DOHH2 (cell line): ENCODE measurements around the gene EIF4E2.

Experiments used
- H3F3A ChIP-seq: fragments of 200-600 bp; sonication (generic), shearing (Covaris generic); 2 replicates; pipeline ENCODE4 v1.6.0; 2016; ENCODE audit warnings: antibody characterized with exemption, mild to moderate bottlenecking; ENCODE audit not compliant: control insufficient read depth, insufficient read depth
- H3K27ac ChIP-seq: fragments of 200-600 bp; sonication (generic); 2 replicates; pipeline ENCODE4 v1.5.1; 2014; ENCODE audit warnings: low read depth, mild to moderate bottlenecking, low read length, moderate library complexity
- H3K27me3 ChIP-seq: fragments of 200-600 bp; sonication (generic); 2 replicates; pipeline ENCODE4 v1.6.1; 2014; ENCODE audit warnings: mild to moderate bottlenecking, low read length, mixed read lengths; ENCODE audit not compliant: control insufficient read depth
- H3K36me3 ChIP-seq: fragments of 200-600 bp; sonication (generic); 2 replicates; pipeline ENCODE4 v1.6.1; 2014; ENCODE audit warnings: mild to moderate bottlenecking, low read length, moderate library complexity, mixed read lengths; ENCODE audit not compliant: control insufficient read depth
- H3K4me1 ChIP-seq: fragments of 200-600 bp; sonication (generic); 2 replicates; pipeline ENCODE4 v1.6.1; 2014; ENCODE audit warnings: mild to moderate bottlenecking, low read length, mixed read lengths; ENCODE audit not compliant: control insufficient read depth
- H3K4me2 ChIP-seq: fragments of 200-600 bp; sonication (generic); 2 replicates; pipeline ENCODE4 v1.6.0; 2014; ENCODE audit warnings: mild to moderate bottlenecking, low read length, moderate library complexity
- H3K4me3 ChIP-seq: fragments of 200-600 bp; sonication (generic); 2 replicates; pipeline ENCODE4 v1.5.1; 2014; ENCODE audit warnings: mild to moderate bottlenecking, low read length, mixed read lengths
- H3K79me2 ChIP-seq: fragments of 200-600 bp; sonication (generic); 2 replicates; pipeline ENCODE4 v1.6.1; 2014; ENCODE audit warnings: mild to moderate bottlenecking, low read length, mixed read lengths; ENCODE audit not compliant: control insufficient read depth
- H3K9me2 ChIP-seq: fragments of 200-600 bp; sonication (generic); replicated peaks from 2 replicates; pipeline ENCODE4 v1.6.1; 2014; ENCODE audit warnings: mild to moderate bottlenecking, low read length, mixed read lengths; ENCODE audit not compliant: control insufficient read depth
- H3K9me3 ChIP-seq: fragments of 200-600 bp; sonication (generic); 2 replicates; pipeline ENCODE4 v1.6.1; 2014; ENCODE audit warnings: antibody characterized with exemption, low read length, mixed read lengths; ENCODE audit not compliant: control insufficient read depth, insufficient read depth
- H4K20me1 ChIP-seq: fragments of 200-600 bp; sonication (generic); 2 replicates; pipeline ENCODE4 v1.6.0; 2014; ENCODE audit warnings: low read depth, mild to moderate bottlenecking, antibody characterized with exemption, low read length, moderate library complexity; ENCODE audit not compliant: control insufficient read depth, insufficient read depth
- CTCF ChIP-seq: fragments of 200-600 bp; sonication (generic); IDR thresholded peaks from one replicate; pipeline ENCODE4 v1.5.1; 2014; ENCODE audit warnings: antibody characterized with exemption, mild to moderate bottlenecking, low read depth, low read length; ENCODE audit not compliant: poor library complexity, severe bottlenecking
- EZH2phosphoT487 ChIP-seq: fragments of 200-600 bp; sonication (generic); IDR thresholded peaks from 2 replicates; pipeline ENCODE4 v1.6.1; 2017; ENCODE audit warnings: borderline replicate concordance, mild to moderate bottlenecking, antibody characterized with exemption, low read length, moderate library complexity, mixed read lengths

The EIF4E2 gene

GRCh38 chr2:232502511-232502910, 48.0 kb upstream of the EIF4E2 start:
- Histone ChIP-seq H3K27ac (no peak overlapping the region), H3K9me3 (no peaks in the 10 kb centered on the region), H3K79me2 (no peaks in the 10 kb centered on the region), H3K36me3 (no peaks in the 10 kb centered on the region), H3K4me3 (no peak overlapping the region), H3K4me2 (no peak overlapping the region), H4K20me1 (no peaks in the 10 kb centered on the region), H3K9me2 (no peaks in the 10 kb centered on the region), H3K27me3 (peaks cover 28% of the 10 kb centered on the region), H3F3A (no peaks in the 10 kb centered on the region), H3K4me1 (no peaks in the 10 kb centered on the region)
- TF ChIP-seq EZH2phosphoT487 = no peak
- no peak for TF ChIP-seq CTCF

GRCh38 chr2:232502911-232503808, 47.3 kb upstream of the EIF4E2 start:
- Histone ChIP-seq H3K36me3 (no peaks in the 10 kb centered on the region), H3K9me2 (no peaks in the 10 kb centered on the region), H4K20me1 (no peaks in the 10 kb centered on the region), H3K4me3 (no peak overlapping the region), H3K27me3 (peaks cover 28% of the 10 kb centered on the region), H3K4me1 (no peaks in the 10 kb centered on the region), H3K79me2 (no peaks in the 10 kb centered on the region), H3F3A (no peaks in the 10 kb centered on the region), H3K27ac (no peak overlapping the region), H3K9me3 (no peaks in the 10 kb centered on the region), H3K4me2 (no peak overlapping the region)
- no peak for TF ChIP-seq CTCF
- TF ChIP-seq EZH2phosphoT487 = 0 out of 2 replicates have a peak, but pooled peaks have one; percentile 14

GRCh38 chr2:232503809-232504323, 46.6 kb upstream of the EIF4E2 start:
- H3K36me3 ChIP-seq = no peaks in the 10 kb centered on the region
- H3K9me2 ChIP-seq = no peaks in the 10 kb centered on the region
- H4K20me1 ChIP-seq = no peaks in the 10 kb centered on the region
- no peak overlapping the region for H3K4me2 ChIP-seq
- no peak overlapping the region for H3K4me3 ChIP-seq
- no peaks in the 10 kb centered on the region for H3K79me2 ChIP-seq
- peaks cover 28% of the 10 kb centered on the region for H3K27me3 ChIP-seq
- no peaks in the 10 kb centered on the region for H3F3A ChIP-seq
- H3K9me3 ChIP-seq = no peaks in the 10 kb centered on the region
- H3K4me1 ChIP-seq = no peaks in the 10 kb centered on the region
- H3K27ac ChIP-seq = no peak overlapping the region
- TF ChIP-seq CTCF (no peak), EZH2phosphoT487 (no peak)
